Activated CD4-positive, alpha-beta T cell treated with anti-CD3 and anti-CD28 coated beads, Interleukin-2, amount 50 U/mL, for 1 hour (primary cell): ENCODE results near the gene MSMP.

Source experiments
- DNase-seq: peaks from one replicate; pipeline ENCODE4 v3.0.0-alpha.2; 2020

MSMP gene

DNA sequence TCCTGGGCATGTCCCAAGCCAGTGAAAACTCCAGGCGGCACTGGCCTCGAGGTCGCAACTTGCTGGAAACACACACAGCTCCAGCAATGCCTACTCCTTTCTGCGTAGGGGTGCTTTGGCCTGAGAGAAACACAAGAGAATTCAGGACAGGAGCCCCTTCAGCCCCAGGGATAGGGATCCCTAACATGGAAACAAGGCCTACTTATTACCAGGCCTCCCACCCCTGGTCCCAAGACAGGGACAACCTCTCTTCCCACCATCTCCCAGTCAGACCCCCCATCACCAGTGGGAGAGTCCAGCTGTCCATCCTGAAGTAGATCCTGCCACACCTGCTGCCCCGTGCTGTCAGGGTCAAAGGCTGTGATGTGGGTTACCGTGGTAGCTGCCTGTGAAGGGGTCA is 13.8 kb downstream of the MSMP start:
- no peak for DNase-seq

DNA sequence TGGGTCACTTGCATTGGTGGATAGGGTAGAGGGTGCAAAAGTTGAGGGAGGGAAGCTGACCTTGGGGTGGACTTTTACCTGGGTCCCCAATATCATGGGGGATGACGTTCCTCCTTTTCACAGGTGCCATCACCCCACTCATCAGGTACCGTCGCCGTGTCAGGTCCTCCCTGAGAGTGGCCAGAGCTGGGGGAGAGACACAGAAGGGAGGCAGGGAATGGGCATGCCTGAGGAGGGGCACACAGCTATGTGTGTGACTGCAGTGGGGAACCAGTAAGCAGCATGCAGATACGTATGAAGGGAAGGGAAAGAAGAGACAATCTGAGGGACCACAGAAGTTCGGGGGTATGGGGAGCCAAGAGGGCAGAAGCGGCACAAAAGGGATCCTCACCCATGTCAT is 15.2 kb downstream of the MSMP start:
- DNase-seq = no peak

DNA sequence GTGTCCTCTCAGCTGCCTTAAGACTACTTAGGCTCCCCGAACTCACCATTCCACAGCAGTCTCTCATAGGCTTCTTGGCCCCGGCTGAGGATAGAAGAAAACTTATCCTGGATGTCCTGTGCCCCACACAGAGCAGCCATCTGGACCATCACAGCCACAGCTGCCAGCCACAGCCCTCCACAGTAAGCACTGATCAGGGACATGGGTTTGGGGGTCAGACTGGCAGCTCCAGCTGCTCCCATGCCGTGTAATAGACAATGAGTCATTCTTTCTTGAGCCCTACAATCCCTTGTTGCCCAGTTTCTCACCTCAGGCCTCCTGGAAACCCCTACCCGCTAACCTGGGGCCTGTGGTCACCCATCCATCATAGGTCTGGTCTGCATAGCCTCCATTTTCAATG is 15.9 kb downstream of the MSMP start:
- no peak for DNase-seq

DNA sequence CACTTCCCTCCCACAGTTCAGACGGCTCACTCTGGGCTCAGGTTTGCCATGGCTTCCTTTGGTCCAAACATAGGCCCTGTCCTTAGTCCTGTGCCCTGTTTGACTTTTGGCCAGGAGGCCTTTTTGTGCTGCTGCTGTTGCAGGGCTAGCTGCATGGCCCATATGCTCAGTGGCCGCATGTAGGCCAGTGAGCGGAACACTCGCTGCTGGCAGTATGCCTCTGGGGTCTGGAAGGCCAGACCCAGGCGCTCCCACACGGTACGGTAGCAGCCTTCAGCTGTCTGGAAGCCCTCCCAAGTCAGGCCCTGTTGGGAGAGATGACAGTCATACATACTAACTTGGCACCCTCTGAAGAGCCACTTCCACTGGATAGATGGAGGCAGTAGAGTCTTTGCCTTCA is 16.9 kb downstream of the MSMP start:
- no peak for DNase-seq

DNA sequence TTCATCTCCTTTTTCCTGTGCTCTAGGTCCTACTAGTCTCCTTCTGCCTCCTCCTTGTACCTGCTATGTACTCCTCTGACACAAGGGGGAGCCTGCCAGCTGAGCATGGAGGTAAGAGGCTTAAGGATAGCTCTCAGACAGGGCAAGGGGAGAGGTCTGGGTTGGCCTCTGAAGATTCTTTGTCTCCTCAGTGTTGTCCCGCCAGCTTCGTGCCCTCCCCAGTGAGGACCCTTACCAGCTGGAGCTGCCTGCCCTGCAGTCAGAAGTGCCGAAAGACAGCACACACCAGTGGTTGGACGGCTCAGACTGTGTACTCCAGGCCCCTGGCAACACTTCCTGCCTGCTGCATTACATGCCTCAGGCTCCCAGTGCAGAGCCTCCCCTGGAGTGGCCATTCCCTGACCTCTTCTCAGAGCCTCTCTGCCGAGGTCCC is 17.9 kb downstream of the MSMP start:
- DNase-seq = peak; percentile 64

DNA sequence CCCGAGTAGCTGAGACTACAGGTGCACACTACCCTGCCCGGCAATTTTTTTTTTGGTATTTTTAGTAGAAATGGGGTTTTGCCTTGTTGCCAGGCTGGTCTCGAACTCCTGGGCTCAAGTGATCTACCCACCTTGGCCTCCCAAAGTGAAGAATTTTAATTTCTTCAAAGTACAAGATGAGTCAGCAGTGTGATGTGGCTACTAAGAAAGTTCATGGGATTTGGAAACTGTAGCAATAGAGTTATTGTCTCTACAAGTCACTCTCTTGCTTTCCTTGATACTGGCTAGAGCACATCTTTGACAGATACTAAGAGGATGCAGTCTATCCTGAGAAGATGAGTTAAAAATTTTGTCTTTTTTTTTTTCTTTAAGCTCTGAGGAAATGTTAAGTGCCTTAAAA is 20.0 kb downstream of the MSMP start:
- no peak for DNase-seq

DNA sequence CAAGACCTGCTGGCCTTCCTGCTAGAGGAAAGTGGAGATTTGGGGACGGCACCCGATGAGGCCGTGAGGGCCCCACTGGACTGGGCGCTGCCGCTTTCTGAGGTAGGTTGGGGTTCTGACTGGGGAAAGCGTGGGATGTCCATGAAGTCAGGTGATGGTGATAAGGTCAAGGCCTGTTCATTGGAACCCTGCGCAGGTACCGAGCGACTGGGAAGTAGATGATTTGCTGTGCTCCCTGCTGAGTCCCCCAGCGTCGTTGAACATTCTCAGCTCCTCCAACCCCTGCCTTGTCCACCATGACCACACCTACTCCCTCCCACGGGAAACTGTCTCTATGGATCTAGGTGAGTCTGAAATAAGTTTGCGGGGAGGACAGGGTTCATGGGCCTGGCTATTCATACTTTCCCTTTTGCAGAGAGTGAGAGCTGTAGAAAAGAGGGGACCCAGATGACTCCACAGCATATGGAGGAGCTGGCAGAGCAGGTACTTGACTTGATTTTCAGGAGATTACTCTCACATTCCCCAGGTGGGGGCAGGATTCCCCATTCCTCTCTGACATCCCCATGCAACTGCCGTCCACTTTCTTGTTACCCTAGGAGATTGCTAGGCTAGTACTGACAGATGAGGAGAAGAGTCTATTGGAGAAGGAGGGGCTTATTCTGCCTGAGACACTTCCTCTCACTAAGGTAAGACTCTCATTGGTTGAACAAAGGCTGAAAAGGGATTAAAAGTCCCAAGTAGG is 21.1 kb downstream of the MSMP start:
- no peak for DNase-seq

DNA sequence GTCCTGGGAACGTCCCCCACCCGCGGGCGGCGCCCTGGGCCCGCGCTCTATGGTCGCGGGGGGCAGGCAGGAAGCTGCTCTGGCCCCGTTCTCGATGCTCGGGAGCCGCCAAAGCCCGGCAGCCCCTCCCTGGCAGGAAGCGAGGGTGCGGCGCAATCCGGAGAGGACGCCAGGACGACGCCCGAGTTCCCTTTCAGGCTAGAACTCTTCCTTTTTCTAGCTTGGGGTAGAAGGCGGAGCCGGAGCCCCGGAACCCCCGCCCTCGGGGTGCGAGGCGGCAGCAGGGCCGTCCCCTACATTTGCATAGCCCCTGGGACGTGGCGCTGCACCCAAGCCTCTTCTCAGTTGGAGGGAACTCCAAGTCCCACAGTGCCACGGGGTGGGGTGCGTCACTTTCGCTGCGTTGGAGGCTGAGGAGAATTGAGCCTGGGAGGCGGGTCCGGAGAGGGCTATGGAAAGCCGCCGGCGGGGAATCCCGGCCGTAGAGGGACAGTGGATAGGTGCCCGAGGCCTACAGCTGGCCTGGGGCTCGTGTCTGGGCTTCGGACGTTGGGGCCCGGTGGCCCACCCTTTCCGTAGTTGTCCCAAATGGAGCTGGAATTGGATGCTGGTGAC is 21.8 kb downstream of the MSMP start, which contains the start of the genes CREB3 and TLN1:
TSS of gene CREB3 (plus strand) at position 482 of the 615 bp plus-strand sequence. CDS start at position 589, 107 bp downstream.
TSS of gene TLN1 (minus strand) at position 11 of the 615 bp plus-strand sequence. CDS start 6,501 bp downstream, outside the sequence.
- DNase-seq = peak; percentile 94

DNA sequence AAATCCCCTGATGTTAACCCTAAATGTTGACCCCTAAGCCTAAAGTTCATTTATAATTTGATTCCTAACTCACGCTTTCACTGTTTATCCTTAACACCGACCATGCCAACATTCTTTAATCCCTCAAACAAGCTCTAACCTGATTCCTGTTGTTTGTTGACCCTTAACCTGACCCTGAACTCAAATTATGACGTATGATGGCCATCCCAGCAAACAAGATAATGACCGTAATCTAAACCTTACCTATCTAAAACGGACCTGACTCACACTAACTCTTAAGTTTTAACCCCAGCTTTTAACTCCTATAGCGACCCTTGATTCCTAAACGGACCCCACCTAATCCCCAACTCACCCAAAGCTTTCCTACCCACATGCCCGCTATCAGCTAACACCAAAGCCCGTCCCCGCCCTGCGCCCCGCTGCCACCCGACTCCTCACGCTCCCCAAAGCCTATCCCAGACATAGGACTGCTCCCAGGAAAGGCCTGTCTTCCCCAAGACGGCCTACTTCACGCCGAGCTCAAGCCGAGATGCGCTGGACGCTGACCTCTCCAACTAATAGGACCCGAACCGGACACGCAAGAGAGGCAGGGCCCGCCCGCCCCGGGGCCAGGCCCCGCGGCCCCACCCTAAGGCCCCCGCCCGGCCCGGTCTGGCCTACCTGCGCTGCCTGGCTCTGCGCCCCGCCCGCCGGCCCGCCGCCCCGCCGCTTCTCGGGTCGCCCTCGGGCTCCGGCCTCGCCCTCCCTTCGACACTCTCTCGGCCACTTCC is 22.5 kb downstream of the MSMP start:
- peak; percentile 27 for DNase-seq

DNA sequence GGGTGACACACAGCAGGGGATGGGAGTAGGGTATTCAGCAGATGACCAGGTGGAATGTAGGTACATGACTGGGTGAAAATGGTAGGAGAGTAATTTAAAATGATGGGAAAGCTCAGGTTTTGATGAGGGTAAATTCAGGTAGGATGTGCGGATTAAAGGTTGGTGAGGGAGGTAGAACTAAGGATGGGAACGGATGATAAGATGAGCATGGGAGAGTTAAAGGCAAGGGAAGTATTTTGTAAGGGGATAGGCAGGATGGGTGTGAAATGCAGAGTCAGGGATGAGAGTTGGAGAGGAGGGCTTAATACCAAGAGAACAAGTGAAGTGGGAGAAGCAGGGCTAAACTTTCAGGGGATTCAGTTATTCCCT is 23.6 kb downstream of the MSMP start:
- no peak for DNase-seq

DNA sequence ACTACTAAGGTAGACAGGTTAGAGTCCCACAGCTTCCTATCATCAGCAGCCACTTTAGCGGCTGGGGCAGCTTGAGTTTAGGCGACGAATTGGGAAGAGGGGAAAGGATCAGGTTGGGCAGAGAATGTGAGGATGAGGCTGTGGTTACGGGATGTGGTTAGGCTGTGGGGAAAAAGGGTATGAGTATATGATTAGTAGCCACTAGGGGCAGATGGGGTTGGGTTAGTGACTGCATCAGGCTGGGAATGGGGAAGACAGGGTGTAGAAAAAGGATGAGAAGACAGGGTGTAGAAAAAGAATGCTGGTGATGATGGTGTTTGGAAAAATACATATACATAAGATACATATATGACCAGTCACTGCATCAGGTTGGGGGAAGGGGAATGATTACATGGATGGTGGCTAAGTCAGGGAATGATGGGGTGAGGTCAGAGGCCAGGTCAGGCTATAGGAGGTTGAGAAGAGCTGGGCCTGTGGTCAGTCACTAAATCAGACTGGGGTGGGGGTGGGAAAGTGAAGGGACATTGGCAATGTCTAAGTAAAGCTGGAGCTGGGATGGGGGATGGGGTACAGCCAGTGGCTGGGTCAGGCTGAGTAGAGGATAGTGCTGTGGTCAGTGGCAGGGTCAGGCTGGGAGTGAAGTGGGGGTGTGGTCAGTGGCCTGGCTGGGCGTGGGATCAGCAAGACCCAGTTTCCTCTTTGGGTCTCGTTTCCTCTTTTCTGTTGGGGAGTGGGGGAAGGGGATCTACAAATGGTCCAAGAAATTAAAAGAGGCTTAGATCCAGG is 24.2 kb downstream of the MSMP start:
- no peak for DNase-seq

DNA sequence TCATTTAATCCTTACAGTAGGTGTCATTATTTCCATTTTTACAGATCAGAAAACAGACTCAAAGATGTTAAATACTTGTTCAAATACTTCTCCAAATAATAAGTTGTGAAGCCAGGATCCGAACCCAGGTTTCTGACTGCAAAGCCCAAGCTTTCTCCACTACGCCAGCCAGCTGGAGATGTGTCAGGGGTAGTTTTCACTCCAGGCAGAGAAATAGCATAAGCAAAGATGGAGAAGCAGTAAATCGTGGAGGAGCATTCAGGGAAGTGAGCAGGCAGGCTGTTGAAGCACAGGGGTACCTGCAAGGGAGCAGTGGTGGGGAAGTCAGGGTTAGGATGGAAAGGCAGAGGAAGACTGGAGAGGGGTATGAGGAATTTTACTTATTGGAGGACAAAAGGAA is 25.0 kb downstream of the MSMP start:
- no peak for DNase-seq

DNA sequence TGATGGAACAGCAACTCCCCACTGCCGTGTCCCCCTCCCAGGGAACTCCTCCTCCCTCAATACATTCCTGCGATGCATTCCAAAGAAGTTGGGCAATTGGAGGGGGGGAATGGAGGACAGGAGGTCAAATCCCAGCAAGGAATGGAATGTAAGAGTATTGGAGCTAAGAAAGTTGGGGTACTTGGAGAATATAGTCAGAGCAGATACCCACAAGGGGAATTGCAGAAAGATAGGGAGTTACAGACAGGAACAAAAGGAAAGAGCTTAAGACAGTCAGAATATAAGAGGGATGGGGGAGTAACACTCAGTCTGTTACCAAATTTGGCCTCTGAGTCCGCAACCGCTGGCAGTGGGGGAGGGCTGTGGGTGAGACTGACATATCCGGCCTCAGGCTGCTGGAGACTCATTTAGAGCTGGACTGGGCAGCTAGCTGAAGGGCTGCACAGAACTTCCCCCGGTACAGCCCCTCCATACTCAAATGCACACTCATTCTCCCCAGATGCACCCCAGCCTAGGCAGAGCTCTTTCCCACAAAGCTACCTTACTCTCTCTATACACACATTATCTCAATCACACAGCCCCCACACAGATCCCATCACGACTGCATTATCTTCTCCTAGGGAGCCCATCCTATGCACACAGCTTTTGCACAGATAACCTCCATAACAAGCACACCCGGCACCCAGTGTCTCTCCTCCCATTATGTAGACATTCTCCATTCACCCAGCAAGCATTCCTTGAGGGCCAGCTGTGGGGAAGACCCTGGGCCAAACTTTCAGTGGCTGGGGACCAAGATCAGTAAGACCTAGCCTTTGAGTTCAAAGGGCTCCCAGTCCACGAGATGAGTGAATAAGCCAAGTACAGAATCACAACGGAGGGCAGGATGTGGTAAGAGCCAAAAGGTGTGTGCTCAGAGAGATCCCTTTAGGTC is 25.8 kb downstream of the MSMP start:
- no peak for DNase-seq

DNA sequence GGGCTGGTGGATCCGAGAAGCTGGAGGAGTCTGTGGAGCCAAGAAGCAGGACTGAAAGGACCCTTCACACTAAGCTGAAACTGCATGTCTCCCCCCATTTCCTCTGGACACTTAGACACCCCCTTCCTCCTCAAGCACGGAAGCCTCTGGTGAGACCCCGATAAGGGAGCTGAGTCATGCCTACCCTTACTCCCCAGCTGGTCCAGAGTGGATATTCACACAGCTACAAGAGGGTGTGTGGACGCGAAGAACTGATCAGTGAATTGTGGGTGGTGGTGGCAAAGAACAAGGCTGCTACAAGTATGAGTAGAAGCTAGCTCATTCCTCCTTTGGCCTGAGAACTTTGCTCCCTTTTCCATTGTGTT is 26.4 kb downstream of the MSMP start:
- DNase-seq = no peak

DNA sequence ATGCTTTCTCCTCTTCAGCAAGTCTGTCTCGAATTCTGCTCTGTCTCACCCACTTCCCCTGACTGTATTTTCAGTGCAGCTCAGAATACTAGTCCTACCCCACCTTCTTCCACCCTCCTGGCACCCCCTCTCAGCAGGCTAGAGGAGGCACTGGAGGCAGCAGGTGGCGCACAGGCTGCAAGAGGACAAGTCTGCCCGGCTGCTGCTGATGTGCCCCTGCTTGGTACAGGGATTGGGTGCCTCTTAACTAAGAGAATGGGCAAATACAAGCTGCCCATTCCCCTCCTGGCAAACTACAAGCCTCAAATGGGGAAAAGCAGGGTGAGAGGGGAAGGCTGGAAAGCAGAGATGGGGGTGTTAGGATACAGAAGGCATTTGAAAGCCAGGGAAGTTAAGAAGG is 27.1 kb downstream of the MSMP start:
- DNase-seq = peak; percentile 31

DNA sequence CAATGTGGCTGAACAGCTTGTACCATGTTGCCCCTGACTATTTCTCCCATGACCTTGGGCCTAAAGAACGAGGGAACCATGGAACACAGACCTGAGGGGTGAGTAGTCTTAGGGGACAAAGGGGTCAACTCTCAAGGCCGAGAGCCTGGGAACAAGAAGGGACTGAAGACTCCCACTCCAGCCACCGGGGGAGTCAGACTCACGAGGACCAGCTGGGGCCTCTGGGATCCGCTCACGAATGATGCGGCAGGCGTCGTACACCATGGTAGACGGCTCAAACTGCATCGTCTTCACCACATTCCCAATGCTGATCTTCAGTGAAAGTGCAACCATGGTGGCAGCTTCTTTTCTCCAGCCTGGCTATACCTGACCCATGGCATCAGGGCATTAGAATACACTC is 28.7 kb downstream of the MSMP start:
- DNase-seq = no peak

DNA sequence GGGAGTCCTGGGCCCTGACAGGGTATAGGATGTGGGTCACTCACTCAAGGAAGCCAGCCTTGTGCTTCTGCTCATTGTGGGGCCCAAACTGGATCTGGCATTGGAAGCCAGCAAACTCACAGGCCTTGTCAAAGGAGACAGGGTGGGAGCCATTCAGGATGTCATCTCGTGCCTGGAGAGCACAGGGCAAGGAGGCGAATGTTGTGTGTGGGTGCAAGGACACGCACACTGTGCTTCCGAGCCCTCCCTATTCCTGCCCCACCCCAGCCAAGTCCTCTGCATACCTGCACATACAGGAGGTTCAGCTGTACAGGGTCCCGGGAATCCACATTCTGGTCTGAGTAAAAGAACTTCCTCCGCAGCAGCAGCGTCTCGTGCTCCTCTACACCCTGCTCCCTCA is 30.2 kb downstream of the MSMP start:
- DNase-seq = no peak

DNA sequence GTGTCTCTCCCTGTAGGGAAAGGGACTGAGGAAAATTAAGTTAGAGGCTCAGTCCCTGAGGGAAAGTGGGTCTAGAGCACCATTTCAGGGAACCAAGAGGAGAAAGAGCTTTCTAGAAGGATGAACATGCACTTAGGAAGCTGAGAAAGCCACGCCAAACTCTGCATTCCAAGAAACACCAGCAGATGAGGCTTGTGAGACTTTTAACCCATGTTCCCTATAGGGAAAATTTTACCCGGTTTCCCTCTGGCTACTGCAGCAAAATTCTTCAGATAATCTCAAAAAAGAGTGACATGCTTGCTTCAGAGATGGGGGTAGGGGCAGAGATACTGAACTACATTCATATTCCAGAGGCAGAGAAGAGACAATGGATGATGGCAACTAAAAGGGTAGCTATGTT is 30.6 kb downstream of the MSMP start:
- no peak for DNase-seq

DNA sequence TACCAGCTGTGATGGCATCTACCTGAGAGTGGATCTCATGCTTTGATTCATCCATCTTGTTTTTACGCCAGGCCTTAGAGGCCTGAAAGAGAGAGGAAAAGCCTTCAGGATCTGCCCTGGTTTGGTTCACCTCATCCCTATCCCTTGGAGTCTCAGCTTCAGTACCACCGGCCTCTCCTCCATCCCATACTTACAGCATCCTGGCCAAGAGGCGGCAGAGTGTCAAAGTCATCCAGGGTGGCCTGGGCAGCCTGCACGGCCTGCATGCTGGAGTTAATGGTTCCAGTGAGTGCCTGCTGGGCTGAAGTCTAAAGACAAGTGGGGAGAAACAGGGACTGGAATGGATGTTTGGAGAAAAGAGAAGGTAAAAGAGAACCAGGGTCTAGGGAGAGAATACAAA is 34.5 kb downstream of the MSMP start:
- DNase-seq = no peak

DNA sequence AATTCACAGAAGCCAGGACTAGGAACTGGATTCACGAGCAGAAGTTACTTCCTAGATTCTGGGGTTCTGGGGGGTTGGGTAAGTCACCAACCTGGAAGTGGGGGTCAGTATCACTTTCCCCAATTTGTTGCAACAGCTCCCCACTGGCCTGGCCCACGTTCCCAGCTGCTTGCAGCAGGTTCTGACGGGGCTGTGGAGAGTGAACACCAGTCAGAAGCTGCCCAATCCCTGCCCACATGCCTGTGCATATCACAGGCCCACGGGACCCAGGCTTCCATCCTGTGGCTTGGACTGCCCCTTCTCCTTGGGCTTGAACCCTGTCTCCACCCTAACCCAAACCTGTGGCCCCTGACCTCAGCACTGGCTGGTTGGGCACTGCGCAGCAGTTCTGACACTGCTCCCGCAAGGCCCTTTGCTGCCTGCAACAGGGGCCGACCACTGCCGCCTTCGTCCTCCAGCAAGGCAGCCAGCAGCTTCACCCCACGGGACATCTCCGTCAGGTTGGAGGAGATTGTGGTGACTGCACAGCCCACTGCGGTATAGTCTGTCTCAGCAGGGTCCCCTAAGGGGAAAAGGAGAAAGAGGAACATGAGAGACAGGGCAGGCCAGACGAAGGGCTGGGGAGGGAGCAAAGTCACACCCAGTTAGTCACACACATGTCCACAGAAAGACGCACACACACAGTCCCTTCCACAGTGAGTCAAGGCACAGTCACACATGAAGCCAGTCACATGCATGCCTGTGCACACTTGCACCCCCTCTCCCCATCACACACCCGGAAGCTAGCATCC is 35.2 kb downstream of the MSMP start:
- no peak for DNase-seq
